Upper lobe of left lung (tissue), 4 donors: ENCODE results near the gene RPS6KA5.

Source experiments
- POLR2A ChIP-seq, 4 donors: fragments of 450-650 bp; IDR thresholded peaks; one replicate each; pipeline ENCODE4 v1.5.1; 2016 to 2017; ENCODE audit warnings: antibody characterized with exemption in 4 of 4, mild to moderate bottlenecking in 2 of 4
- POLR2AphosphoS5 ChIP-seq, 2 donors: sonication (generic); formaldehyde crosslinking; IDR thresholded peaks; one replicate each; pipeline ENCODE4 v1.5.1; 2017; ENCODE audit warnings: antibody characterized with exemption in 2 of 2

DNA sequence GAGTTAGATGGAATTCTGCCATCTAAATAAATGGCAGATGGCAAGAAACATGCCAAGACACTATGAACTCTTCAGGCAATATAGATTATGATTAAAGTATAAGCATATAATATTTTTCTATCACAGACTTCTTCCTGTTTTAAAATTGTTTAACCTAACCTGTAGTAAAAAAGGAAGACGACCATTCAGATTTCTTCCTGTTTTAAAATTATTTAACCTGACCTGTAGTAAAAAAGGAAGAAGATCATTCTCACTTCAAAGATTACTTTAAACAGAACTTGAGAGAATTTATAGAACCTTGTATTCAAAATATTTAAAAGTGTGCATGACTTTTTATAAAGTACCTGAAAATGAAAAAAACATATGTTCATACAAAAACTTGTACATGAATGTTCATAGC is 63.5 kb downstream of the RPS6KA5 start:
- no peak for TF ChIP-seq POLR2AphosphoS5 (IDR thresholded peaks at IDR 0.05)
- no peak for TF ChIP-seq POLR2A (IDR thresholded peaks at IDR 0.05)
